Progenitor cell of endocrine pancreas (in vitro differentiated cells): Measurements from ENCODE around the gene CACNG4. TPM values are rescaled to one million over a fixed set of nuclear protein-coding genes. Genes with fewer than 3 reads are reported as not detected.

Experiments used
- DNase-seq: peaks from one replicate; pipeline ENCODE4 v3.0.0; 2021; ENCODE audit warnings: low spot score; ENCODE audit not compliant: unreplicated experiment
- H3K27ac Mint-ChIP-seq: 2 replicates; pipeline ENCODE4 v1.8.0; 2021; ENCODE audit warnings: mild to moderate bottlenecking, moderate library complexity, mixed read lengths
- H3K27me3 Mint-ChIP-seq: 2 replicates; pipeline ENCODE4 v1.8.0; 2021; ENCODE audit warnings: mixed read lengths
- H3K36me3 Mint-ChIP-seq: 2 replicates; pipeline ENCODE4 v1.8.0; 2022; ENCODE audit warnings: mixed read lengths; ENCODE audit not compliant: insufficient read depth
- H3K4me1 Mint-ChIP-seq: 2 replicates; pipeline ENCODE4 v1.8.0; 2021; ENCODE audit warnings: low read depth, mixed read lengths
- H3K4me3 Mint-ChIP-seq: 2 replicates; pipeline ENCODE4 v1.8.0; 2021; ENCODE audit warnings: low read depth, mild to moderate bottlenecking, moderate library complexity, mixed read lengths
- H3K9me3 Mint-ChIP-seq: 2 replicates; pipeline ENCODE4 v1.8.0; 2021; ENCODE audit warnings: low read depth, mixed read lengths
- total RNA-seq: library from RNA; stranded (reverse); gene quantifications from 2 replicates; pipeline ENCODE4 v1.2.1, GENCODE V29; 2021
- TF ChIP-seq, protein P1 (sequence below): fragments of 200-600 bp; sonication (generic); IDR thresholded peaks from one replicate; pipeline ENCODE4 v1.5.0; 2021; ENCODE audit warnings: antibody characterized with exemption, mild to moderate bottlenecking; ENCODE audit not compliant: unreplicated experiment

CACNG4 gene
- total RNA-seq, 1 donor from 2014 or later, result 6.5 TPM

- H3K36me3 Mint-ChIP-seq, result no peaks in the 10 kb centered on the region
- TF ChIP-seq, protein P1, sequence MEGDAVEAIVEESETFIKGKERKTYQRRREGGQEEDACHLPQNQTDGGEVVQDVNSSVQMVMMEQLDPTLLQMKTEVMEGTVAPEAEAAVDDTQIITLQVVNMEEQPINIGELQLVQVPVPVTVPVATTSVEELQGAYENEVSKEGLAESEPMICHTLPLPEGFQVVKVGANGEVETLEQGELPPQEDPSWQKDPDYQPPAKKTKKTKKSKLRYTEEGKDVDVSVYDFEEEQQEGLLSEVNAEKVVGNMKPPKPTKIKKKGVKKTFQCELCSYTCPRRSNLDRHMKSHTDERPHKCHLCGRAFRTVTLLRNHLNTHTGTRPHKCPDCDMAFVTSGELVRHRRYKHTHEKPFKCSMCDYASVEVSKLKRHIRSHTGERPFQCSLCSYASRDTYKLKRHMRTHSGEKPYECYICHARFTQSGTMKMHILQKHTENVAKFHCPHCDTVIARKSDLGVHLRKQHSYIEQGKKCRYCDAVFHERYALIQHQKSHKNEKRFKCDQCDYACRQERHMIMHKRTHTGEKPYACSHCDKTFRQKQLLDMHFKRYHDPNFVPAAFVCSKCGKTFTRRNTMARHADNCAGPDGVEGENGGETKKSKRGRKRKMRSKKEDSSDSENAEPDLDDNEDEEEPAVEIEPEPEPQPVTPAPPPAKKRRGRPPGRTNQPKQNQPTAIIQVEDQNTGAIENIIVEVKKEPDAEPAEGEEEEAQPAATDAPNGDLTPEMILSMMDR, result no peak
- no peak for DNase-seq
- peaks cover 36% of the 10 kb centered on the region for H3K4me1 Mint-ChIP-seq
- peak overlapping the region; percentile 63 for H3K27ac Mint-ChIP-seq
- H3K9me3 Mint-ChIP-seq, result no peaks in the 10 kb centered on the region
- no peak overlapping the region for H3K4me3 Mint-ChIP-seq
- peaks cover 5% of the 10 kb centered on the region for H3K27me3 Mint-ChIP-seq
These were observed 21.0 kb upstream of the CACNG4 start for GRCh38 chr17:66943484-66943883.

GRCh38 chr17:66944351-66945146, 20.0 kb upstream of the CACNG4 start:
- Mint-ChIP-seq H3K4me3 (peak overlapping the region; percentile 46), H3K36me3 (peaks cover 2% of the 10 kb centered on the region), H3K27me3 (peaks cover 9% of the 10 kb centered on the region), H3K4me1 (peaks cover 36% of the 10 kb centered on the region), H3K27ac (peak overlapping the region; percentile 63), H3K9me3 (peaks cover 2% of the 10 kb centered on the region)
- TF ChIP-seq, protein P1, result no peak
- DNase-seq, result no peak

GRCh38 chr17:66945147-66945835, 19.2 kb upstream of the CACNG4 start:
- peaks cover 7% of the 10 kb centered on the region for H3K9me3 Mint-ChIP-seq
- TF ChIP-seq, protein P1, result no peak
- peaks cover 36% of the 10 kb centered on the region for H3K4me1 Mint-ChIP-seq
- no peak overlapping the region for H3K27ac Mint-ChIP-seq
- no peak for DNase-seq
- H3K36me3 Mint-ChIP-seq, result peaks cover 3% of the 10 kb centered on the region
- peaks cover 14% of the 10 kb centered on the region for H3K27me3 Mint-ChIP-seq
- no peak overlapping the region for H3K4me3 Mint-ChIP-seq

DNA sequence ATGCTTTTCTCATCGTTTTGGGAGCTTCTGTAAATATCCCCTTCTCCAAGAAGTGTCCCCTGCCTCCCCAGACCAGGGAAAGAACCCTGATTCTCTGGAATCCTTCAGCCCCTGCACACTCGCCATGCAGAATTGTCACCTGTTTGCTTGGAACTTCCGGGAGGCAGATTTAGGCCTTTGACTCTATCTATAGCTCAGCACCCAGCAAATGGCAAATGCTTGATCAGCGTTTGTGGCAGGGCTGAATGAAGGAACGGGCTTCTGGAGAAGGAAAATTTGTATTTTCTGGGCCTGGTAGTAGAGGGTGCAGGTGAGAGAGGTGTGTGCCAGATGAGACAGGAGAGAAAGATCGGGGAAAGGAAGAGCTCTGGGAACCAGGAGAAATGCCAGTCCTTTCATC, 18.3 kb upstream of the CACNG4 start:
- peaks cover 7% of the 10 kb centered on the region for H3K9me3 Mint-ChIP-seq
- H3K4me1 Mint-ChIP-seq, result peaks cover 41% of the 10 kb centered on the region
- no peak overlapping the region for H3K4me3 Mint-ChIP-seq
- TF ChIP-seq, protein P1, result no peak
- no peak for DNase-seq
- H3K27me3 Mint-ChIP-seq, result peaks cover 14% of the 10 kb centered on the region
- peaks cover 3% of the 10 kb centered on the region for H3K36me3 Mint-ChIP-seq
- H3K27ac Mint-ChIP-seq, result no peak overlapping the region

DNA sequence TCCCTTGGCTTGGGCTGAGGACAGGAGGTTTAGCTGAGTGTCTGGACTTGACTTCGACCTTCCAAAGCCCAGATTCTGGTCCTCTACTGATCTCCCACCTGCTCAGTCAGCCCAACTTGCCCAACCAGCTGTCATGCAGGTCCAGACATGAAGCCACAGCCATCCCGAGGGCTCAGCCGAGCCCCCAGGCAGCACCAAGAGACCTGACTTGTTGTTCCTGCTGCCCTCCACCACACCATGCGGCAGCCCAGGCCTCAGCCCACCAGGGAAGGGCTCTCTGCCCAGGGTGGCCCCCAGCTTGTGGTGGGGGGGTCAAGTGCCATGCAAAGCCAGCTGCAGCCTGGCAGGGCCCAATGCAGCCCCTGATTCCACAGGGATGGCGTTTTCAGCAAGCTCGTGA, 17.2 kb upstream of the CACNG4 start:
- peaks cover 7% of the 10 kb centered on the region for H3K9me3 Mint-ChIP-seq
- TF ChIP-seq, protein P1, result no peak
- H3K27me3 Mint-ChIP-seq, result peaks cover 14% of the 10 kb centered on the region
- no peak overlapping the region for H3K27ac Mint-ChIP-seq
- no peak overlapping the region for H3K4me3 Mint-ChIP-seq
- peaks cover 45% of the 10 kb centered on the region for H3K4me1 Mint-ChIP-seq
- H3K36me3 Mint-ChIP-seq, result peaks cover 3% of the 10 kb centered on the region
- DNase-seq, result no peak
